Right lobe of liver (tissue), 6 donors: ENCODE data around the gene TTLL5. TPM values are rescaled to one million over a fixed set of nuclear protein-coding genes. Genes with fewer than 3 reads are reported as not detected.

Experiments
- ATAC-seq, 4 donors: fragments of 200-7000 bp; cut with Tn5 transposase; one replicate each; pipeline ENCODE4 v1.9.1; 2020; ENCODE audit warnings: mild to moderate bottlenecking in 4 of 4, moderate library complexity in 4 of 4
- DNase-seq, 3 donors: peaks; one replicate each; pipeline ENCODE4 v3.0.0-alpha.2; 2020
- H3K27ac ChIP-seq, 3 donors: fragments of 200-600 bp; one replicate each; pipeline ENCODE4 v1.8.0; 2022
- H3K27me3 ChIP-seq, 2 donors: fragments of 200-600 bp; one replicate each; pipeline ENCODE4 v1.8.0; 2022
- H3K36me3 ChIP-seq, 4 donors: fragments of 200-600 bp; sonication (generic) in 1 of 4; one replicate each; pipeline versions ENCODE4 v1.5.1 to v1.8.0; 2017 to 2022; ENCODE audit warnings: control low read depth in 1 of 4
- H3K4me1 ChIP-seq, 4 donors: fragments of 200-600 bp; sonication (generic) in 1 of 4; one replicate each; pipeline versions ENCODE4 v1.5.1 to v1.8.0; 2017 to 2022; ENCODE audit warnings: control low read depth in 1 of 4
- H3K4me3 ChIP-seq, 3 donors: fragments of 200-600 bp; one replicate each; pipeline ENCODE4 v1.8.0; 2022
- H3K9me3 ChIP-seq, 4 donors: fragments of 200-600 bp; sonication (generic) in 1 of 4; one replicate each; pipeline versions ENCODE4 v1.5.1 to v1.8.0; 2017 to 2022; ENCODE audit warnings: control low read depth in 1 of 4
- CTCF ChIP-seq, 4 donors: fragments of 200-600 bp in 3 of 4; fragments of 450-650 bp in 1 of 4; IDR thresholded peaks; one replicate each; pipeline versions ENCODE4 v1.5.1 to v1.8.0; 2016 to 2022; ENCODE audit warnings: antibody characterized with exemption in 4 of 4, mild to moderate bottlenecking in 2 of 4
- POLR2A ChIP-seq: fragments of 450-650 bp; IDR thresholded peaks from one replicate; pipeline ENCODE4 v1.6.1; 2017; ENCODE audit warnings: antibody characterized with exemption, mild to moderate bottlenecking
- WGBS: methylation state at CpG from one replicate; pipeline ENCODE4 v1.1.6; 2018; ENCODE audit warnings: low coverage, low lambda C conversion rate; ENCODE audit not compliant: insufficient coverage; ENCODE audit errors: missing lambda C conversion rate; 5-methylcytosine and 5-hydroxymethylcytosine counted together
- intact Hi-C, 2 donors: fragments of 100-400 bp; cut with DNase I; formaldehyde crosslinking; loops; one replicate each; pipeline versions ENCODE4 v1.11.2 to v1.14.1; 2022
- total RNA-seq, 6 experiments: library from RNA; depleted of rRNA in 2 of 6; stranded (reverse); fragments of >200 nt in 2 of 6; fragmentation: NEBNext Ultra II Directional in 3 of 6; extraction: Animal tissue kit (Norgen Biotek cat#: 25700) in 3 of 6; gene quantifications; one replicate each; pipeline versions ENCODE4 v1.1.0 to v1.2.4, GENCODE V29; 2016 to 2023
- donor health status: DM: no; HTN: yes; CAD: no.
- donor health status: DM: no; HTN: no; CAD: no.
- donor health status: DM: no; HTN: no; CAD: no.
- donor health status: DM: no; HTN: yes; CAD: no.
- donor health status: DM: no; HTN: yes; CAD: no.

Gene TTLL5
- total RNA-seq, 6 experiments from 2014 or later = 7.4 to 13.8 (median 11.9) TPM

GRCh38 chr14:75999511-76000190, 338.6 kb downstream of the TTLL5 start:
- WGBS = 70% methylated on average over 4 of the region's 6 CpGs
- TF ChIP-seq CTCF (IDR thresholded peaks at IDR 0.05) (no peak), POLR2A (no peak)
- intact Hi-C loops = no loop called here
- Histone ChIP-seq H3K36me3 (peaks cover 0 to 27% (median 7%) of the 10 kb centered on the region in 4 donors), H3K27ac (no peak overlapping the region), H3K4me1 (no peaks in the 10 kb centered on the region), H3K27me3 (no peaks in the 10 kb centered on the region), H3K9me3 (no peaks in the 10 kb centered on the region), H3K4me3 (no peak overlapping the region)
- ATAC-seq = no peak
- DNase-seq = no peak

- H3K9me3 ChIP-seq = no peaks in the 10 kb centered on the region
- no peak overlapping the region for H3K27ac ChIP-seq
- WGBS = 86% methylated on average over 1 of the region's 1 CpG
- no peaks in the 10 kb centered on the region for H3K4me1 ChIP-seq
- TF ChIP-seq POLR2A (no peak), CTCF (IDR thresholded peaks at IDR 0.05) (no peak)
- no peak overlapping the region for H3K4me3 ChIP-seq
- no peak for ATAC-seq
- intact Hi-C loops = no loop called here
- H3K36me3 ChIP-seq = peaks cover 0 to 32% (median 9%) of the 10 kb centered on the region in 4 donors
- H3K27me3 ChIP-seq = no peaks in the 10 kb centered on the region
- no peak for DNase-seq
Measured at GRCh38 chr14:76002383-76002782, 341.3 kb downstream of the TTLL5 start.

Other genes starting within 250 kb of the TTLL5 start
- 10 to 100 TPM in 4 of 6 experiments, 1 to 10 TPM in 2; 8.3 to 22.0 (median 11.8) TPM for gene JDP2, start 233.2 kb upstream of the TTLL5 start, total RNA-seq
- gene BATF, start 138.8 kb upstream of the TTLL5 start, total RNA-seq = 10 to 100 TPM in 2 of 6 experiments, 1 to 10 TPM in 1, under 1 TPM in 3; 0.24 to 10.4 (median 0.87) TPM
- gene FLVCR2, start 82.6 kb upstream of the TTLL5 start, total RNA-seq = 10 to 100 TPM; 17.0 to 42.8 (median 27.8) TPM
- gene ERG28, start 370 bp upstream of the TTLL5 start, total RNA-seq = 10 to 100 TPM in 5 of 6 experiments, 1 to 10 TPM in 1; 7.9 to 31.5 (median 20.1) TPM